Neural cell (in vitro differentiated cells): Measurements from ENCODE around the gene CAMK1D. TPM values are rescaled to one million over a fixed set of nuclear protein-coding genes. Genes with fewer than 3 reads are reported as not detected.

Source experiments
- H2AFZ ChIP-seq: fragments of 200-600, 300-800 bp; sonication (generic), shearing (Covaris generic); 2 replicates; pipeline ENCODE4 v1.6.0; 2014; ENCODE audit warnings: low read depth, mild to moderate bottlenecking, antibody characterized with exemption, low read length, moderate library complexity
- H3F3A ChIP-seq: fragments of 200-600 bp; shearing (Covaris generic); 2 replicates; pipeline ENCODE4 v1.6.1; 2016; ENCODE audit warnings: mild to moderate bottlenecking, moderate library complexity, mixed read lengths, antibody characterized with exemption, low read length; ENCODE audit not compliant: insufficient read depth, poor library complexity, severe bottlenecking
- H3K27ac ChIP-seq: fragments of 200-600, 300-800 bp; sonication (generic), shearing (Covaris generic); 2 replicates; pipeline ENCODE4 v1.5.1; 2014; ENCODE audit warnings: mild to moderate bottlenecking, low read length, moderate library complexity
- H3K27me3 ChIP-seq: fragments of 300-800, 200-600 bp; sonication (generic), shearing (Covaris generic); 2 replicates; pipeline ENCODE4 v1.6.0; 2014; ENCODE audit warnings: mild to moderate bottlenecking, low read depth, low read length, moderate library complexity; ENCODE audit not compliant: insufficient read depth
- H3K36me3 ChIP-seq: fragments of 300-800, 200-600 bp; sonication (generic), shearing (Covaris generic); 2 replicates; pipeline ENCODE4 v1.5.1; 2014; ENCODE audit warnings: mild to moderate bottlenecking, antibody characterized with exemption, low read length, moderate library complexity; ENCODE audit not compliant: insufficient read depth
- H3K4me2 ChIP-seq: fragments of 300-800, 200-600 bp; sonication (generic), shearing (Covaris generic); 2 replicates; pipeline ENCODE4 v1.6.0; 2014; ENCODE audit warnings: mild to moderate bottlenecking, low read length
- H3K4me3 ChIP-seq: fragments of 300-800, 200-600 bp; sonication (generic), shearing (Covaris generic); 2 replicates; pipeline ENCODE4 v1.5.1; 2014; ENCODE audit warnings: mild to moderate bottlenecking, low read length, moderate library complexity
- H3K79me2 ChIP-seq: fragments of 200-600 bp; shearing (Covaris generic); replicated peaks from 2 replicates; pipeline ENCODE4 v1.6.0; 2014; ENCODE audit warnings: mild to moderate bottlenecking, low read length, moderate library complexity; ENCODE audit not compliant: insufficient read depth
- H3K9ac ChIP-seq: fragments of 300-800, 200-600 bp; sonication (generic), shearing (Covaris generic); 2 replicates; pipeline ENCODE4 v1.6.1; 2016; ENCODE audit warnings: mild to moderate bottlenecking, low read length, mixed read lengths
- H3K9me2 ChIP-seq: fragments of 200-600 bp; shearing (Covaris generic); 2 replicates; pipeline ENCODE4 v1.6.1; 2016; ENCODE audit warnings: mild to moderate bottlenecking, low read length, mixed read lengths; ENCODE audit not compliant: insufficient read depth
- H3K9me3 ChIP-seq: fragments of 200-600, 300-800 bp; sonication (generic), shearing (Covaris generic); 2 replicates; pipeline ENCODE4 v1.6.1; 2016; ENCODE audit warnings: mild to moderate bottlenecking, mixed run types, low read length, moderate library complexity, mixed read lengths
- H4K20me1 ChIP-seq: fragments of 200-600 bp; shearing (Covaris generic); 2 replicates; pipeline ENCODE4 v1.6.1; 2016; ENCODE audit warnings: mild to moderate bottlenecking, mixed run types; ENCODE audit not compliant: insufficient read depth
- CTCF ChIP-seq: fragments of 450-650 bp; IDR thresholded peaks from 2 replicates; pipeline ENCODE4 v1.5.1; 2014; ENCODE audit warnings: antibody characterized with exemption, mild to moderate bottlenecking, moderate library complexity; ENCODE audit not compliant: poor library complexity, severe bottlenecking
- EP300 ChIP-seq: fragments of 450-650 bp; conservative IDR thresholded peaks from 2 replicates; pipeline ENCODE4 v1.6.1; 2014; ENCODE audit warnings: antibody characterized with exemption, mild to moderate bottlenecking, moderate library complexity; ENCODE audit not compliant: poor library complexity, severe bottlenecking
- EZH2 ChIP-seq: fragments of 200-600, 300-800 bp; shearing (Covaris generic), sonication (generic); IDR thresholded peaks from 2 replicates; pipeline ENCODE4 v1.6.1; 2014; ENCODE audit warnings: antibody characterized with exemption, low read length, borderline replicate concordance, mild to moderate bottlenecking; ENCODE audit not compliant: insufficient read depth, poor library complexity, severe bottlenecking
- MXI1 ChIP-seq: fragments of 450-650 bp; conservative IDR thresholded peaks from 2 replicates; pipeline ENCODE4 v1.6.1; 2014; ENCODE audit warnings: antibody characterized with exemption, mild to moderate bottlenecking; ENCODE audit not compliant: poor library complexity, severe bottlenecking
- POLR2AphosphoS5 ChIP-seq: IDR thresholded peaks from 2 replicates; pipeline ENCODE4 v1.6.1; 2012
- RAD21 ChIP-seq: fragments of 450-650 bp; conservative IDR thresholded peaks from 2 replicates; pipeline ENCODE4 v1.6.1; 2014; ENCODE audit warnings: antibody characterized with exemption, mild to moderate bottlenecking, moderate library complexity
- SMC3 ChIP-seq: fragments of 450-650 bp; conservative IDR thresholded peaks from 2 replicates; pipeline ENCODE4 v1.6.1; 2014; ENCODE audit warnings: antibody characterized with exemption, mild to moderate bottlenecking, moderate library complexity; ENCODE audit not compliant: poor library complexity
- TAF1 ChIP-seq: IDR thresholded peaks from 2 replicates; pipeline ENCODE4 v1.6.1; 2012; ENCODE audit warnings: low read depth
- polyA plus RNA-seq: library from polyadenylated mRNA; depleted of rRNA; stranded (reverse); fragments of >200 nt; gene quantifications from 2 replicates; pipeline ENCODE4 v1.2.3, GENCODE V29; 2014
- TF ChIP-seq, protein P1 (sequence below): IDR thresholded peaks from 2 replicates; pipeline ENCODE4 v1.6.1; 2012; ENCODE audit warnings: borderline replicate concordance

CAMK1D gene
- polyA plus RNA-seq, 1 donor from 2014 or later: 13.8 TPM

DNA sequence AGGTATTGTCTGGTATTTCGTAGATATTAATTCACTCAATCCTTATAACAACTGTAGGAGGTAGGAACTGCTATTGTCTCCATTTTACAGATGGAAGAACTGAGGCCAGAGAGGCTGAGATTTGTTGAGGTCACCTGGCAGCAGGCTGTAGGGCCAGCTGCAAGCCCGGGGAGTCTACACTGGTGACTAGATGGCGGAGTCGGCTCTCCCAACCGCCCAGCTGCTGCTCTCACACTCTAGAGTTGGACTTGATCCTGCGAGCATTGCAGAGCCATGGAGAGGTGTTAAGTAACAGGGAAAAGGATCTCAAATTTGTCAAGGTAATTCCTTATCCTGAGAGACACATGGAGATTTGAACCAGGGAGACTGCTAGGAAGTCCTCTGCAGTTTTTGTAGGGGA is 124.1 kb downstream of the CAMK1D start:
- no peak overlapping the region for H3K4me2 ChIP-seq
- H2AFZ ChIP-seq: no peak overlapping the region
- TF ChIP-seq POLR2AphosphoS5: no peak
- TF ChIP-seq MXI1: no peak
- no peak for TF ChIP-seq CTCF
- TF ChIP-seq EP300: no peak
- TF ChIP-seq TAF1: no peak
- no peak for TF ChIP-seq EZH2
- TF ChIP-seq, protein P1, sequence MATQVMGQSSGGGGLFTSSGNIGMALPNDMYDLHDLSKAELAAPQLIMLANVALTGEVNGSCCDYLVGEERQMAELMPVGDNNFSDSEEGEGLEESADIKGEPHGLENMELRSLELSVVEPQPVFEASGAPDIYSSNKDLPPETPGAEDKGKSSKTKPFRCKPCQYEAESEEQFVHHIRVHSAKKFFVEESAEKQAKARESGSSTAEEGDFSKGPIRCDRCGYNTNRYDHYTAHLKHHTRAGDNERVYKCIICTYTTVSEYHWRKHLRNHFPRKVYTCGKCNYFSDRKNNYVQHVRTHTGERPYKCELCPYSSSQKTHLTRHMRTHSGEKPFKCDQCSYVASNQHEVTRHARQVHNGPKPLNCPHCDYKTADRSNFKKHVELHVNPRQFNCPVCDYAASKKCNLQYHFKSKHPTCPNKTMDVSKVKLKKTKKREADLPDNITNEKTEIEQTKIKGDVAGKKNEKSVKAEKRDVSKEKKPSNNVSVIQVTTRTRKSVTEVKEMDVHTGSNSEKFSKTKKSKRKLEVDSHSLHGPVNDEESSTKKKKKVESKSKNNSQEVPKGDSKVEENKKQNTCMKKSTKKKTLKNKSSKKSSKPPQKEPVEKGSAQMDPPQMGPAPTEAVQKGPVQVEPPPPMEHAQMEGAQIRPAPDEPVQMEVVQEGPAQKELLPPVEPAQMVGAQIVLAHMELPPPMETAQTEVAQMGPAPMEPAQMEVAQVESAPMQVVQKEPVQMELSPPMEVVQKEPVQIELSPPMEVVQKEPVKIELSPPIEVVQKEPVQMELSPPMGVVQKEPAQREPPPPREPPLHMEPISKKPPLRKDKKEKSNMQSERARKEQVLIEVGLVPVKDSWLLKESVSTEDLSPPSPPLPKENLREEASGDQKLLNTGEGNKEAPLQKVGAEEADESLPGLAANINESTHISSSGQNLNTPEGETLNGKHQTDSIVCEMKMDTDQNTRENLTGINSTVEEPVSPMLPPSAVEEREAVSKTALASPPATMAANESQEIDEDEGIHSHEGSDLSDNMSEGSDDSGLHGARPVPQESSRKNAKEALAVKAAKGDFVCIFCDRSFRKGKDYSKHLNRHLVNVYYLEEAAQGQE: no peak
- no peak for TF ChIP-seq SMC3
- TF ChIP-seq RAD21: no peak
- H3K4me3 ChIP-seq: no peak overlapping the region
- H3K27ac ChIP-seq: no peak overlapping the region
- H3K9me2 ChIP-seq: no peaks in the 10 kb centered on the region
- no peaks in the 10 kb centered on the region for H3F3A ChIP-seq
- no peaks in the 10 kb centered on the region for H3K9me3 ChIP-seq
- H4K20me1 ChIP-seq: no peaks in the 10 kb centered on the region
- H3K36me3 ChIP-seq: no peaks in the 10 kb centered on the region
- H3K27me3 ChIP-seq: no peaks in the 10 kb centered on the region
- H3K9ac ChIP-seq: no peak overlapping the region
- no peaks in the 10 kb centered on the region for H3K79me2 ChIP-seq

GRCh38 chr10:12474727-12475412 is 125.5 kb downstream of the CAMK1D start:
- no peaks in the 10 kb centered on the region for H3K79me2 ChIP-seq
- no peak overlapping the region for H3K9ac ChIP-seq
- H2AFZ ChIP-seq: no peak overlapping the region
- H3K9me3 ChIP-seq: no peaks in the 10 kb centered on the region
- no peak overlapping the region for H3K4me2 ChIP-seq
- H4K20me1 ChIP-seq: no peaks in the 10 kb centered on the region
- no peak for TF ChIP-seq EZH2
- no peak for TF ChIP-seq MXI1
- no peak for TF ChIP-seq RAD21
- no peak for TF ChIP-seq POLR2AphosphoS5
- TF ChIP-seq CTCF: no peak
- TF ChIP-seq SMC3: no peak
- TF ChIP-seq, protein P1: no peak
- no peak for TF ChIP-seq EP300
- TF ChIP-seq TAF1: no peak
- H3K36me3 ChIP-seq: no peaks in the 10 kb centered on the region
- no peaks in the 10 kb centered on the region for H3K9me2 ChIP-seq
- no peak overlapping the region for H3K4me3 ChIP-seq
- no peaks in the 10 kb centered on the region for H3F3A ChIP-seq
- no peak overlapping the region for H3K27ac ChIP-seq
- no peaks in the 10 kb centered on the region for H3K27me3 ChIP-seq
